Left lung (tissue), 10 donors: Measurements from ENCODE around the gene KIAA1217. TPM values are rescaled to one million over a fixed set of nuclear protein-coding genes. Genes with fewer than 3 reads are reported as not detected.
A peak's percentile ranks its signal among the peaks of the same experiment; 100 is the strongest.

Experiments
- ATAC-seq: fragments of 200-7000 bp; cut with Tn5 transposase; one replicate; pipeline ENCODE4 v1.9.1; 2020; ENCODE audit warnings: moderate library complexity
- DNase-seq, 4 donors: peaks; one replicate each; pipeline ENCODE4 v3.0.0-alpha.2; 2013 to 2020
- H3K27ac ChIP-seq, 2 donors: fragments of 200-600 bp; sonication (generic) in 1 of 2; one replicate each; pipeline versions ENCODE4 v1.5.0 to v1.8.0; 2020 to 2021
- H3K27me3 ChIP-seq, 2 donors: fragments of 200-600 bp; sonication (generic) in 1 of 2; one replicate each; pipeline versions ENCODE4 v1.5.0 to v1.8.0; 2020 to 2021
- H3K36me3 ChIP-seq, 2 donors: fragments of 200-600 bp; sonication (generic) in 1 of 2; one replicate each; pipeline versions ENCODE4 v1.5.0 to v1.8.0; 2020 to 2021
- H3K4me1 ChIP-seq, 2 donors: fragments of 200-600 bp; one replicate each; pipeline ENCODE4 v1.8.0; 2021
- H3K4me3 ChIP-seq, 2 donors: fragments of 200-600 bp; sonication (generic) in 1 of 2; one replicate each; pipeline versions ENCODE4 v1.5.0 to v1.8.0; 2020 to 2021; ENCODE audit warnings: mild to moderate bottlenecking in 1 of 2
- H3K9me3 ChIP-seq, 2 donors: fragments of 200-600 bp; sonication (generic) in 1 of 2; one replicate each; pipeline versions ENCODE4 v1.5.0 to v1.8.0; 2020 to 2021
- intact Hi-C, 2 donors: fragments of 100-400 bp; cut with DNase I; formaldehyde crosslinking; loops; one replicate each; pipeline versions ENCODE4 v1.11.2 to v1.14.2; 2022
- polyA plus RNA-seq, 6 donors: library from polyadenylated mRNA; unstranded; fragments of 120-200 nt; gene quantifications; one replicate each; pipeline ENCODE4 v1.2.1, GENCODE V29; 2013; ENCODE audit not compliant: insufficient read length in 6 of 6
- total RNA-seq, 2 donors: library from RNA; stranded (reverse); fragmentation: NEBNext Ultra II Directional; extraction: Animal tissue kit (Norgen Biotek cat#: 25700); gene quantifications; one replicate each; pipeline ENCODE4 v1.2.1, GENCODE V29; 2021
- TF ChIP-seq, protein P1 (sequence below), 2 donors: fragments of 200-600 bp; sonication (generic) in 1 of 2; IDR thresholded peaks; one replicate each; pipeline versions ENCODE4 v1.5.0 to v1.8.0; 2021; ENCODE audit warnings: antibody characterized with exemption in 2 of 2
- donor health status: DM: no; HTN: yes; CAD: no.
- donor health status: DM: no; HTN: no; CAD: no.

KIAA1217 gene
- total and polyA plus RNA-seq, 8 donors: 28.3 to 69.1 (median 60.4) TPM

DNA sequence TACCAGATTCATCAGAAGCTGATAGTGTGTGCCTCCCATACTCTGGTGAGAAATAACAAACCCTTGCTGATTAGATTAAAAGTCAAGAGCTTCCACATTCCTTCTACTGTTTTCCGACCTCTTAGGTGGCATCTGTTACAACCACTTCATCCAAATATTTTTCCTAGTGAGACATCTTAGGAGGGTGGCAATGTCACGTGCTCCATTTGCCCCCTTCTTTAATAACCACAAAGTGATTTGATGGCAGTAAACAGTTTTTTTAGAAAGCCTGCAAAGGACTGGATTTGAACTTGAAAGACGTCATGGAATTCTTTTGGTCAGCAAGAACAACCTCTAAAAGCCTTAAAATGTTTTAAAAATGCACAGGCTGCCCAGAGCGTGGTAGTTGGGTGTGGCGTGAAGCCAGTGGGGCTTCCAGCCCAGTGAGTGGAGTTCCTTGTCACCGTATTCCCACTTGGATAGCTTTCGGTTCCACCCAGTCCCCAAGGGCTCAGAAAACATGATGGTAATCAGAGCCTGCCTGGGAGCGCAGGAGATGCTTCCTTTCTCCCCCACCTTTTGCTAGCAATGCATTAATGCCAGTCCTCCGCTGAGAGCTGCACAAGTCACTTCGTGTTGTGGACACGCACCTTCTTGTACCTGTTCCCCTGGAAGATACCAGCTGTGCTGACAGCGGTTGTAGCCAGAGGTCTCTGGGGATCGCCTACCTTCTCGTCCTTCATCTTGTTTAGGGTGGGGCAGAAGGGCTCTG lies 256.4 kb downstream of the KIAA1217 start:
- Histone ChIP-seq H3K27ac (peak overlapping the region; percentile 74 to 88), H3K4me1 (peaks cover 0 to 20% of the 10 kb centered on the region in 2 donors), H3K4me3 (no peak overlapping the region), H3K9me3 (no peaks in the 10 kb centered on the region), H3K27me3 (no peaks in the 10 kb centered on the region), H3K36me3 (no peaks in the 10 kb centered on the region)
- TF ChIP-seq, protein P1, sequence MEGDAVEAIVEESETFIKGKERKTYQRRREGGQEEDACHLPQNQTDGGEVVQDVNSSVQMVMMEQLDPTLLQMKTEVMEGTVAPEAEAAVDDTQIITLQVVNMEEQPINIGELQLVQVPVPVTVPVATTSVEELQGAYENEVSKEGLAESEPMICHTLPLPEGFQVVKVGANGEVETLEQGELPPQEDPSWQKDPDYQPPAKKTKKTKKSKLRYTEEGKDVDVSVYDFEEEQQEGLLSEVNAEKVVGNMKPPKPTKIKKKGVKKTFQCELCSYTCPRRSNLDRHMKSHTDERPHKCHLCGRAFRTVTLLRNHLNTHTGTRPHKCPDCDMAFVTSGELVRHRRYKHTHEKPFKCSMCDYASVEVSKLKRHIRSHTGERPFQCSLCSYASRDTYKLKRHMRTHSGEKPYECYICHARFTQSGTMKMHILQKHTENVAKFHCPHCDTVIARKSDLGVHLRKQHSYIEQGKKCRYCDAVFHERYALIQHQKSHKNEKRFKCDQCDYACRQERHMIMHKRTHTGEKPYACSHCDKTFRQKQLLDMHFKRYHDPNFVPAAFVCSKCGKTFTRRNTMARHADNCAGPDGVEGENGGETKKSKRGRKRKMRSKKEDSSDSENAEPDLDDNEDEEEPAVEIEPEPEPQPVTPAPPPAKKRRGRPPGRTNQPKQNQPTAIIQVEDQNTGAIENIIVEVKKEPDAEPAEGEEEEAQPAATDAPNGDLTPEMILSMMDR (IDR thresholded peaks at IDR 0.05): no peak
- intact Hi-C loops: no loop called here
- no peak for DNase-seq
- ATAC-seq: peak; percentile 57

DNA sequence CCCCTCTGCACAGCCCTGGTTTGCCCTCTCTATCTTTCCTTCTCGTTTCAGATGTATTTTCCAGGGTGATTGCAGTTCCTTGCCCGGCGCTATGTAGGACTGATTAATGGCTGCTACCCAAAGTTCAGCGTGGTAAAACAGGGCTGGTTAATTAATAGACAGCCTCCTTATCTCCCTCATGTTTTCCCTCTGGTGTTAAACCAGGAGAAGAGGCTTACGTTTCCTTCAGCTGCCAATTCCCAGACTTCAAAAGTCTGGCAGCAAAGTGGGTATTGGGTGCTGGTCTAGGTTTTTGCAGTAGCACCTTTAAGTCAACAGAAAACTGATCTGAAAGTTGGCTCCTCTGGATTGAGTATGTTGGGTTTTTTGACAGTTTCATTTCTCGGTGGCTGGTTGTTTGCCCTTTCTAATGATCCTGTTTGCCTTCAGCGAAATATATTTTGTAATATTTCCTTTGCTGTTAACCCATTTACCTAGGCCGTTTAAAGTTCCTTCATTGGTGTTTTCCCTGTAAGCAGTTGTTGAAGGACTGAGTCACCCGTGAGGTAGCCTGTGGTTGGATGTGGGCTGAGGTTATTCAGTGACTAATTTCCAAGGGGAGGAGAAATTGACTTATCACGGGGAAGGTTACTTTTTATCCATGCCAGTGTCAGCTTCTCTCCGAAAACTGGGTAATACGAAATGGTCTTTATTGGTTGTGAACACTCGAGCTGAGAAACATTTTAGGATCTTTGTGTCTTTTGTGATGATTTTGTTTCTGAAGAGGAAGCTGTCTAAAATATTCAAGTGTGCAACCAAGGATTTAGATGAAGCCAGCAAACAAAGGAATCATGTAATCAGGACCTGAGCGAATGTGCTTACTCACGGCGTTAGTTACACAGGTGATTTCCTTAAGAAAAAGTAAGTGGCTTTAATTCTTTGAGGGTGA lies 257.2 kb downstream of the KIAA1217 start:
- peak; percentile 84 for ATAC-seq

DNA sequence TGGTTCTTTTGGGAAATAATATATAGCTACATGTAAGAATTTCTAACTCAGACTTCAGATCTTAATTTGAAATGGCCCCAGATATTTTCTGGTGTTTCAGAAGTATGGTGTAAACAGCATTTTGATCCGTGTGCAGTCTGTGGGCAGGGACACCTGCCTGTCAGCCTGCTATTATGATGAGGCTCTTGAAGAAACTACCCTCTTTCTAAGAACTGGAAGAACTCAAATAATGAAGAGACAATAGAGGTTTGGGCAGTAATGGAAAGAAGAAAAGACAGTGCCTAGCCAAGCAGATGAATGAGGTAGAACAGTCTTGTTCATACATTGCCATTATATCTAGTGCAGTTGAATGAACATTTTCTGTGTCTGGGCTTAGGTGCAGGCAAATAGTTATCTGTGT lies 258.2 kb downstream of the KIAA1217 start:
- Histone ChIP-seq H3K9me3 (no peaks in the 10 kb centered on the region), H3K27me3 (no peaks in the 10 kb centered on the region), H3K27ac (peak overlapping the region; percentile 74 to 88), H3K4me1 (peaks cover 0 to 20% of the 10 kb centered on the region in 2 donors), H3K4me3 (peak overlapping the region; percentile 10 to 30), H3K36me3 (no peaks in the 10 kb centered on the region)
- no peak for DNase-seq
- TF ChIP-seq, protein P1 (IDR thresholded peaks at IDR 0.05): no peak
- intact Hi-C loops: no loop called here
- ATAC-seq: no peak

More for the DNA sequence above, 257.2 kb downstream of the KIAA1217 start:
- no peaks in the 10 kb centered on the region for H3K9me3 ChIP-seq
- H3K27me3 ChIP-seq: no peaks in the 10 kb centered on the region
- H3K36me3 ChIP-seq: no peaks in the 10 kb centered on the region
- intact Hi-C loops: no loop called here
- H3K27ac ChIP-seq: peak overlapping the region; percentile 74 to 88
- TF ChIP-seq, protein P1 (IDR thresholded peaks at IDR 0.05): no peak
- H3K4me1 ChIP-seq: peaks cover 0 to 20% of the 10 kb centered on the region in 2 donors
- H3K4me3 ChIP-seq: peak overlapping the region; percentile 10 to 30
- DNase-seq: peak in 1 of 4 donors; percentile 63

DNA sequence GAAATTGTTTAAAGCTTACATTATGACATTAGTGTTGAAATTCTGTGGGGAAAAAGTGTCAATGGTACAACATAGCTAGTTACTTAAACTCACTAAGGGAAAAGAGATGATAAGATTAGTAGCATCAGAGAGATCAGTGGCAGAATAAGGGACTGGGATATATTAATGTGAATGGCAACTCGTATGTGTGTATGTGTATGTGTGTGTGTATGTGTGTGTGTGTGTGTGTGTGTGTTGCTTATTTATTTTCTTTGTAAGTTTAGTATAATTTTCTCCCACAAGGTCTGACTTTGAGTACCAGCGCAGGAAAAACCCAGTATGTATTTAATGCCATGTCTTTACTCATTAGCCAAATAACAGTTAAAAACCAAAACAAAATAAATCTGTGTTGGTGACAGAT lies 258.7 kb downstream of the KIAA1217 start:
- DNase-seq: no peak
- intact Hi-C loops: no loop called here
- no peaks in the 10 kb centered on the region for H3K27me3 ChIP-seq
- no peaks in the 10 kb centered on the region for H3K36me3 ChIP-seq
- H3K9me3 ChIP-seq: no peaks in the 10 kb centered on the region
- no peak for ATAC-seq
- H3K4me1 ChIP-seq: peaks cover 0 to 20% of the 10 kb centered on the region in 2 donors
- H3K4me3 ChIP-seq: peak overlapping the region; percentile 10 to 30
- H3K27ac ChIP-seq: peak overlapping the region in 1 of 2 donors; percentile 88
- TF ChIP-seq, protein P1 (IDR thresholded peaks at IDR 0.05): no peak
